GM21786 (cell line): ENCODE results near the gene TARBP2.

Experiments used
- ATAC-seq: cut with Tn5 transposase; IDR thresholded peaks from one replicate; pipeline ENCODE4 v1.9.1; 2021; ENCODE audit not compliant: unreplicated experiment

The TARBP2 gene

GRCh38 chr12:53500776-53501614 is at the start of gene TARBP2:
Gene TARBP2, plus strand, starts transcription at chr12:53501283. Its CDS starts 126 bp downstream, at chr12:53501409.
- ATAC-seq = peak; percentile 77

GRCh38 chr12:53451661-53452158 is 49.4 kb upstream of the TARBP2 start, which contains the start of gene PCBP2:
Gene PCBP2, plus strand, starts transcription at chr12:53452102. Its CDS starts 2,699 bp downstream, at chr12:53454801.
- peak; percentile 98 for ATAC-seq

GRCh38 chr12:53452159-53453077 is 48.7 kb upstream of the TARBP2 start:
- no peak for ATAC-seq

GRCh38 chr12:53453953-53454640 is 47.0 kb upstream of the TARBP2 start:
- ATAC-seq = no peak

- ATAC-seq = no peak
These were observed 46.4 kb upstream of the TARBP2 start for GRCh38 chr12:53454707-53455106.

- no peak for ATAC-seq
These were observed 44.3 kb upstream of the TARBP2 start for GRCh38 chr12:53456654-53457366.

- ATAC-seq = no peak
These were observed 42.0 kb upstream of the TARBP2 start for GRCh38 chr12:53459097-53459496.

GRCh38 chr12:53461059-53461458 is 40.0 kb upstream of the TARBP2 start:
- no peak for ATAC-seq

- no peak for ATAC-seq
These were observed 39.5 kb upstream of the TARBP2 start for GRCh38 chr12:53461591-53461990.

GRCh38 chr12:53462935-53463334 is 38.1 kb upstream of the TARBP2 start:
- ATAC-seq = no peak

- ATAC-seq = no peak
These were observed 37.1 kb upstream of the TARBP2 start for GRCh38 chr12:53463802-53464560.

GRCh38 chr12:53464685-53465418 is 36.2 kb upstream of the TARBP2 start:
- ATAC-seq = no peak

GRCh38 chr12:53465679-53466078 is 35.4 kb upstream of the TARBP2 start:
- ATAC-seq = no peak

- no peak for ATAC-seq
These were observed 34.4 kb upstream of the TARBP2 start for GRCh38 chr12:53466640-53467039.

- no peak for ATAC-seq
These were observed 34.0 kb upstream of the TARBP2 start for GRCh38 chr12:53467082-53467481.

- ATAC-seq = no peak
These were observed 33.2 kb upstream of the TARBP2 start for GRCh38 chr12:53467880-53468279.

GRCh38 chr12:53468282-53468681 is 32.8 kb upstream of the TARBP2 start:
- ATAC-seq = no peak

GRCh38 chr12:53472056-53472582 is 29.0 kb upstream of the TARBP2 start:
- ATAC-seq = no peak

- no peak for ATAC-seq
These were observed 27.0 kb upstream of the TARBP2 start for GRCh38 chr12:53474077-53474476.
